A549 (cell line): ENCODE measurements around the gene CCR8. TPM values are rescaled to one million over a fixed set of nuclear protein-coding genes. Genes with fewer than 3 reads are reported as not detected.

Source experiments
- ATAC-seq, 2 experiments: fragments of 200-7000 bp in 1 of 2; fragments of >200 bp in 1 of 2; cut with Nextera tagmentation in 1 of 2; cut with Tn5 transposase in 1 of 2; 3 replicates each; pipeline versions ENCODE4 v1.8.0 to v1.9.1; 2018 to 2020; ENCODE audit warnings: mild to moderate bottlenecking in 1 of 2, moderate library complexity in 1 of 2
- CTCF ChIA-PET: fragments of 300-600 bp; sonication (Branson Sonifier 250); formaldehyde crosslinking; extraction: SDS; loops from one replicate; lab custom pipeline; 2021; ENCODE audit warnings: antibody characterized with exemption, inconsistent platforms; lab: Yijun Ruan, JAX
- POLR2A ChIA-PET: fragments of 350-600 bp; formaldehyde crosslinking; extraction: SDS; loops from one replicate; lab custom pipeline; 2021; ENCODE audit warnings: antibody characterized with exemption, inconsistent platforms; lab: Yijun Ruan, JAX
- DNase-seq, 2 experiments: peaks; one replicate each; pipeline versions ENCODE4 v3.0.0 to v3.0.0-alpha.2; 2011 to 2016; ENCODE audit warnings: low read depth in 1 of 2, low spot score in 1 of 2
- FAIRE-seq: peaks from 2 replicates; lab custom pipeline; 2011; peaks lifted over from hg19 to GRCh38; lab: Jason Lieb, UNC
- H3K27ac ChIP-seq, 2 experiments: fragments of >200 bp; sonication (Bioruptor Twin); formaldehyde crosslinking; 3 replicates each; pipeline ENCODE4 v1.5.1; 2016 to 2017
- H3K4me1 ChIP-seq: fragments of >200 bp; sonication (Bioruptor Twin); formaldehyde crosslinking; 3 replicates; pipeline ENCODE4 v1.6.1; 2016
- H3K4me2 ChIP-seq: fragments of >200 bp; sonication (Bioruptor Twin); formaldehyde crosslinking; 3 replicates; pipeline ENCODE4 v1.6.1; 2016
- H3K4me3 ChIP-seq: fragments of >200 bp; sonication (Bioruptor Twin); formaldehyde crosslinking; 3 replicates; pipeline ENCODE4 v1.5.1; 2016
- H3K9me3 ChIP-seq: fragments of >200 bp; sonication (Bioruptor Twin); formaldehyde crosslinking; 3 replicates; pipeline ENCODE4 v1.6.1; 2016
- ATOH8 ChIP-seq: fragments of 250-450 bp; sonication (Bioruptor Pico); IDR thresholded peaks from 2 replicates; pipeline ENCODE4 v1.5.0; 2020; ENCODE audit warnings: low read depth, mild to moderate bottlenecking, moderate library complexity
- BHLHE40 ChIP-seq: IDR thresholded peaks from 2 replicates; pipeline ENCODE4 v1.6.1; 2012; ENCODE audit warnings: low read depth, low read length, inconsistent platforms
- CBX8 ChIP-seq: fragments of 200-600 bp; sonication (generic); IDR thresholded peaks from 2 replicates; pipeline ENCODE4 v1.6.1; 2016
- CEBPB ChIP-seq, 2 experiments: fragments of >200 bp in 1 of 2; sonication (Bioruptor Twin) in 1 of 2; formaldehyde crosslinking in 1 of 2; IDR thresholded peaks; 2 replicates each; pipeline ENCODE4 v1.6.1; 2012 to 2016
- CHD4 ChIP-seq: fragments of 200-600 bp; sonication (generic); IDR thresholded peaks from 2 replicates; pipeline ENCODE4 v1.6.1; 2016; ENCODE audit warnings: antibody characterized with exemption, mild to moderate bottlenecking, borderline replicate concordance
- EHF ChIP-seq: fragments of 250-450 bp; sonication (Bioruptor Pico); IDR thresholded peaks from 2 replicates; pipeline ENCODE4 v1.5.0; 2020; ENCODE audit warnings: mild to moderate bottlenecking
- EP300 ChIP-seq, 2 experiments: fragments of >200 bp; sonication (Bioruptor Twin); formaldehyde crosslinking; IDR thresholded peaks; 2 replicates in 1 of 2; 3 replicates in 1 of 2; pipeline ENCODE4 v1.6.1; 2016 to 2017
- FOSB ChIP-seq: fragments of 250-450 bp; sonication (Bioruptor Pico); IDR thresholded peaks from 2 replicates; pipeline ENCODE4 v1.5.0; 2020; ENCODE audit warnings: mild to moderate bottlenecking, moderate library complexity
- HMGXB4 ChIP-seq: fragments of 250-450 bp; sonication (Bioruptor Pico); IDR thresholded peaks from 2 replicates; pipeline ENCODE4 v1.5.0; 2021; ENCODE audit warnings: mild to moderate bottlenecking, moderate library complexity, borderline replicate concordance
- HOXB13 ChIP-seq: fragments of 250-450 bp; sonication (Bioruptor Pico); IDR thresholded peaks from 2 replicates; pipeline ENCODE4 v1.5.0; 2020; ENCODE audit warnings: low read depth, mild to moderate bottlenecking, moderate library complexity
- JUN ChIP-seq, 2 experiments: fragments of >200 bp; sonication (Bioruptor Twin); formaldehyde crosslinking; IDR thresholded peaks; 2 replicates in 1 of 2; 3 replicates in 1 of 2; pipeline ENCODE4 v1.6.1; 2016 to 2017
- MAFK ChIP-seq: fragments of 450-650 bp; IDR thresholded peaks from 2 replicates; pipeline ENCODE4 v1.6.1; 2014; ENCODE audit not compliant: partially characterized antibody
- MAZ ChIP-seq: fragments of 150-350 bp; IDR thresholded peaks from 2 replicates; pipeline ENCODE4 v1.6.1; 2014; ENCODE audit warnings: antibody characterized with exemption, low read depth, low read length, borderline replicate concordance
- NFE2L2 ChIP-seq: fragments of 150-350 bp; conservative IDR thresholded peaks from 2 replicates; pipeline ENCODE4 v1.6.1; 2014; ENCODE audit warnings: low read length
- NR3C1 ChIP-seq: fragments of >200 bp; sonication (Bioruptor Twin); formaldehyde crosslinking; IDR thresholded peaks from 3 replicates; pipeline ENCODE4 v1.6.1; 2017
- POLR2A ChIP-seq: IDR thresholded peaks from 2 replicates; pipeline ENCODE4 v1.6.1; 2012; ENCODE audit warnings: mild to moderate bottlenecking, low read length
- SMC3 ChIP-seq: fragments of >200 bp; sonication (Bioruptor Twin); formaldehyde crosslinking; IDR thresholded peaks from 3 replicates; pipeline ENCODE4 v1.6.1; 2018; ENCODE audit warnings: inconsistent platforms
- USF2 ChIP-seq: fragments of 450-650 bp; IDR thresholded peaks from 2 replicates; pipeline ENCODE4 v1.6.1; 2014; ENCODE audit warnings: antibody characterized with exemption
- ZC3H11A ChIP-seq: fragments of 450-650 bp; IDR thresholded peaks from 2 replicates; pipeline ENCODE4 v1.6.1; 2014; ENCODE audit warnings: antibody characterized with exemption, mild to moderate bottlenecking
- ZNF302 ChIP-seq: fragments of 250-450 bp; sonication (Bioruptor Pico); IDR thresholded peaks from 2 replicates; pipeline ENCODE4 v1.9.0; 2021; ENCODE audit warnings: inconsistent platforms, mild to moderate bottlenecking, moderate library complexity
- WGBS: methylation state at CpG from one replicate; pipeline ENCODE4 v1.1.6; 2017; ENCODE audit errors: missing lambda C conversion rate; 5-methylcytosine and 5-hydroxymethylcytosine counted together
- polyA plus RNA-seq, 4 experiments: library from polyadenylated mRNA; depleted of rRNA in 3 of 4; stranded (reverse); fragments of >200 nt; fragmentation: RNase III in 1 of 4; extraction: RNeasy Plus Mini Kit Qiagen cat#74134 plus additional on column Dnase treatment in 1 of 4; gene quantifications; 2 replicates in 3 of 4; 3 replicates in 1 of 4; pipeline ENCODE4 v1.2.3, GENCODE V29; 2011 to 2017

Gene CCR8
- polyA plus RNA-seq, 2 of the 4 experiments (the other 2 are of a cell fraction) = not detected

GRCh38 chr3:39323494-39323893 is 6.0 kb upstream of the CCR8 start:
- ATAC-seq = no peak
- ChIA-PET CTCF (interaction anchor here (1.1 to 2.7 kb wide), 3 partner anchors 31 to 35 kb away, joined by 4 to 8 read pairs (median 4); no protein-coding TSS in a partner anchor), POLR2A (no interaction called here)
- no peak overlapping the region for H3K4me3 ChIP-seq
- TF ChIP-seq ZNF302 (CRISPR knock-in tag) (no peak), CHD4 (no peak), USF2 (no peak), NR3C1 (no peak), NFE2L2 (no peak), MAFK (no peak)
- DNase-seq = no peak
- 28% methylated on average over 2 of the region's 2 CpGs for WGBS
- no peak overlapping the region for H3K27ac ChIP-seq
- H3K4me1 ChIP-seq = no peaks in the 10 kb centered on the region
- H3K4me2 ChIP-seq = no peak overlapping the region
- no peak for FAIRE-seq
- H3K9me3 ChIP-seq = no peaks in the 10 kb centered on the region; the same call in 2 of the 3 replicates

- WGBS = 55% methylated on average over 2 of the region's 2 CpGs
- Histone ChIP-seq H3K27ac (no peak overlapping the region), H3K4me3 (no peak overlapping the region), H3K4me1 (no peaks in the 10 kb centered on the region), H3K9me3 (no peaks in the 10 kb centered on the region; the same call in 2 of the 3 replicates), H3K4me2 (no peak overlapping the region)
- no peak for ATAC-seq
- FAIRE-seq = no peak
- ChIA-PET CTCF (interaction anchor here (0.6 kb wide), 1 partner anchor 154 kb away, joined by 3 read pairs; no protein-coding TSS in a partner anchor), POLR2A (no interaction called here)
- DNase-seq = no peak
- no peak for TF ChIP-seq JUN (IDR thresholded peaks at IDR 0.05)
- TF ChIP-seq BHLHE40 = no peak
- TF ChIP-seq HMGXB4 = no peak
Measured at GRCh38 chr3:39325236-39325635, 4.3 kb upstream of the CCR8 start.

GRCh38 chr3:39327053-39327745 is 2.3 kb upstream of the CCR8 start:
- no peak for FAIRE-seq

More at GRCh38 chr3:39327053-39327745, 2.3 kb upstream of the CCR8 start:
- H3K4me1 ChIP-seq = no peaks in the 10 kb centered on the region
- no peak for TF ChIP-seq USF2
- TF ChIP-seq CEBPB (IDR thresholded peaks at IDR 0.05) = no peak
- TF ChIP-seq MAZ = no peak
- TF ChIP-seq FOSB (CRISPR knock-in tag) = no peak
- TF ChIP-seq CBX8 = no peak
- TF ChIP-seq POLR2A = no peak
- no peak for TF ChIP-seq HOXB13 (CRISPR knock-in tag)
- TF ChIP-seq ATOH8 (CRISPR knock-in tag) = no peak
- no peak for TF ChIP-seq EP300 (IDR thresholded peaks at IDR 0.05)
- TF ChIP-seq EHF (CRISPR knock-in tag) = no peak
- no peak for TF ChIP-seq SMC3
- TF ChIP-seq ZC3H11A = no peak
- no peak overlapping the region for H3K4me2 ChIP-seq
- no peak for DNase-seq
- POLR2A ChIA-PET = no interaction called here
- CTCF ChIA-PET = no interaction called here
- H3K27ac ChIP-seq = no peak overlapping the region
- no peak overlapping the region for H3K4me3 ChIP-seq
- no peaks in the 10 kb centered on the region for H3K9me3 ChIP-seq
- ATAC-seq = no peak; a peak in 1 of 6 replicates
- 41% methylated on average over 4 of the region's 4 CpGs for WGBS
